Peyer's patch (tissue), 4 donors: ENCODE data around the gene GADD45GIP1. TPM values are rescaled to one million over a fixed set of nuclear protein-coding genes. Genes with fewer than 3 reads are reported as not detected.

Source experiments
- DNase-seq, 3 donors: peaks; one replicate each; pipeline ENCODE4 v3.0.0-alpha.2; 2017 to 2019
- H3K27ac ChIP-seq, 4 donors: fragments of 200-600 bp; sonication (generic); one replicate each; pipeline ENCODE4 v1.5.1; 2016 to 2019
- H3K27me3 ChIP-seq, 2 donors: fragments of 200-600 bp; sonication (generic); one replicate each; pipeline ENCODE4 v1.5.1; 2019
- H3K36me3 ChIP-seq, 3 donors: fragments of 200-600 bp; sonication (generic); one replicate each; pipeline ENCODE4 v1.5.1; 2016 to 2019
- H3K4me1 ChIP-seq, 4 donors: fragments of 200-600 bp; sonication (generic); one replicate each; pipeline ENCODE4 v1.5.1; 2016 to 2019
- H3K4me3 ChIP-seq, 4 donors: fragments of 200-600 bp; sonication (generic); 1 replicate in 3 of 4; 2 replicates in 1 of 4; pipeline ENCODE4 v1.5.1; 2016 to 2019; ENCODE audit warnings: mild to moderate bottlenecking in 1 of 4
- H3K9me3 ChIP-seq, 4 donors: fragments of 200-600 bp; sonication (generic); one replicate each; pipeline ENCODE4 v1.5.1; 2016 to 2019; ENCODE audit warnings: mild to moderate bottlenecking in 1 of 4
- CTCF ChIP-seq, 6 experiments: fragments of 450-650 bp in 4 of 6; fragments of 200-600 bp in 2 of 6; sonication (generic) in 1 of 6; IDR thresholded peaks; one replicate each; pipeline ENCODE4 v1.5.1; 2017 to 2019; ENCODE audit warnings: antibody characterized with exemption in 6 of 6, mild to moderate bottlenecking in 3 of 6, moderate library complexity in 1 of 6
- POLR2A ChIP-seq, 2 donors: fragments of 450-650 bp; IDR thresholded peaks; one replicate each; pipeline ENCODE4 v1.5.1; 2017; ENCODE audit warnings: antibody characterized with exemption in 2 of 2, mild to moderate bottlenecking in 2 of 2, moderate library complexity in 2 of 2
- total RNA-seq, 4 donors: library from RNA; depleted of rRNA; stranded (reverse); fragments of >200 nt; gene quantifications; one replicate each; pipeline ENCODE4 v1.1.0, GENCODE V29; 2016

The GADD45GIP1 gene
- total RNA-seq, 4 donors from 2014 or later = 12.5 to 43.7 (median 15.6) TPM

GRCh38 chr19:12993562-12993961 is 36.5 kb upstream of the GADD45GIP1 start:
- peak in 1 of 3 donors; percentile 46 for DNase-seq
- no peaks in the 10 kb centered on the region for H3K9me3 ChIP-seq
- no peak overlapping the region for H3K27ac ChIP-seq
- H3K27me3 ChIP-seq = no peaks in the 10 kb centered on the region
- no peak overlapping the region for H3K4me3 ChIP-seq
- peaks cover 0 to 14% (median 3%) of the 10 kb centered on the region in 4 donors for H3K4me1 ChIP-seq
- no peak for TF ChIP-seq POLR2A (IDR thresholded peaks at IDR 0.05)
- no peak for TF ChIP-seq CTCF (IDR thresholded peaks at IDR 0.05)
- no peaks in the 10 kb centered on the region for H3K36me3 ChIP-seq

GRCh38 chr19:12992729-12993128 is 35.7 kb upstream of the GADD45GIP1 start:
- H3K4me1 ChIP-seq = peaks cover 0 to 14% (median 3%) of the 10 kb centered on the region in 4 donors
- H3K27me3 ChIP-seq = no peaks in the 10 kb centered on the region
- no peak for TF ChIP-seq CTCF (IDR thresholded peaks at IDR 0.05)
- no peak for TF ChIP-seq POLR2A (IDR thresholded peaks at IDR 0.05)

GRCh38 chr19:12991296-12991695 is 34.3 kb upstream of the GADD45GIP1 start:
- H3K27me3 ChIP-seq = no peaks in the 10 kb centered on the region
- TF ChIP-seq POLR2A (IDR thresholded peaks at IDR 0.05) (no peak), CTCF (IDR thresholded peaks at IDR 0.05) (no peak)
- no peaks in the 10 kb centered on the region for H3K36me3 ChIP-seq
- H3K4me1 ChIP-seq = peaks cover 0 to 4% (median 2%) of the 10 kb centered on the region in 4 donors
- no peak overlapping the region for H3K4me3 ChIP-seq
- no peaks in the 10 kb centered on the region for H3K9me3 ChIP-seq
- peak in 1 of 3 donors; percentile 47 for DNase-seq
- H3K27ac ChIP-seq = no peak overlapping the region

More at GRCh38 chr19:12992729-12993128, 35.7 kb upstream of the GADD45GIP1 start:
- no peak for DNase-seq
- no peak overlapping the region for H3K4me3 ChIP-seq
- H3K36me3 ChIP-seq = no peaks in the 10 kb centered on the region
- no peak overlapping the region for H3K27ac ChIP-seq
- H3K9me3 ChIP-seq = no peaks in the 10 kb centered on the region

GRCh38 chr19:12990853-12991252 is 33.8 kb upstream of the GADD45GIP1 start:
- Histone ChIP-seq H3K27ac (no peak overlapping the region), H3K27me3 (no peaks in the 10 kb centered on the region), H3K36me3 (no peaks in the 10 kb centered on the region), H3K4me3 (no peak overlapping the region), H3K9me3 (no peaks in the 10 kb centered on the region), H3K4me1 (peaks cover 0 to 7% (median 3%) of the 10 kb centered on the region in 4 donors)
- DNase-seq = no peak
- TF ChIP-seq POLR2A (IDR thresholded peaks at IDR 0.05) = no peak
- TF ChIP-seq CTCF (IDR thresholded peaks at IDR 0.05) = no peak

GRCh38 chr19:12990431-12990830 is 33.4 kb upstream of the GADD45GIP1 start:
- no peaks in the 10 kb centered on the region for H3K36me3 ChIP-seq
- no peak overlapping the region for H3K4me3 ChIP-seq
- H3K9me3 ChIP-seq = no peaks in the 10 kb centered on the region
- H3K27ac ChIP-seq = no peak overlapping the region
- no peak for DNase-seq
- no peak for TF ChIP-seq CTCF (IDR thresholded peaks at IDR 0.05)
- TF ChIP-seq POLR2A (IDR thresholded peaks at IDR 0.05) = no peak
- H3K27me3 ChIP-seq = no peaks in the 10 kb centered on the region
- peaks cover 0 to 11% (median 4%) of the 10 kb centered on the region in 4 donors for H3K4me1 ChIP-seq

- Histone ChIP-seq H3K4me1 (peaks cover 8 to 29% (median 15%) of the 10 kb centered on the region in 4 donors), H3K4me3 (no peak overlapping the region), H3K27me3 (no peaks in the 10 kb centered on the region), H3K9me3 (no peaks in the 10 kb centered on the region), H3K36me3 (no peaks in the 10 kb centered on the region), H3K27ac (no peak overlapping the region)
- peak in 1 of 3 donors; percentile 43 for DNase-seq
- TF ChIP-seq POLR2A (IDR thresholded peaks at IDR 0.05) (no peak), CTCF (IDR thresholded peaks at IDR 0.05) (no peak)
Observed at GRCh38 chr19:12987781-12988180, 30.8 kb upstream of the GADD45GIP1 start.
